Activated CD4-positive, alpha-beta T cell treated with anti-CD3 and anti-CD28 coated beads, Interleukin-10, Interleukin-2, amounts not matched to agents 100 ng/mL and 50 ng/mL, durations not matched to agents 16 hours and 8 hours (primary cell): ENCODE results near the gene NPHS1.
A peak's percentile ranks its signal among the peaks of the same experiment; 100 is the strongest.
"Not testable (repeated sequence)": the region's sequence is repeated elsewhere in the genome, so short reads cannot be mapped to it uniquely, and the experiment has no call there.

Experiments used
- DNase-seq: peaks from one replicate; pipeline ENCODE4 v3.0.0-alpha.2; 2020

NPHS1 gene

GRCh38 chr19:35852029-35852780 is at the start of gene NPHS1:
TSS of gene NPHS1 (minus strand) at chr19:35852504. CDS start at chr19:35851837, 667 bp downstream.
- no peak for DNase-seq

GRCh38 chr19:35901055-35901644 is 48.8 kb upstream of the NPHS1 start:
- DNase-seq = no peak

GRCh38 chr19:35899547-35900214 is 47.4 kb upstream of the NPHS1 start:
- peak; percentile 91 for DNase-seq

- DNase-seq = no peak
Observed at GRCh38 chr19:35898499-35898809, 46.1 kb upstream of the NPHS1 start.

- no peak for DNase-seq
Observed at GRCh38 chr19:35897706-35898451, 45.6 kb upstream of the NPHS1 start.

- DNase-seq = no peak
Observed at GRCh38 chr19:35896643-35897040, 44.3 kb upstream of the NPHS1 start.

GRCh38 chr19:35895911-35896642 is 43.8 kb upstream of the NPHS1 start:
- no peak for DNase-seq

- no peak for DNase-seq
Observed at GRCh38 chr19:35894342-35894741, 42.0 kb upstream of the NPHS1 start.

- not testable (repeated sequence) for DNase-seq
Observed at GRCh38 chr19:35891819-35892218, 39.5 kb upstream of the NPHS1 start.

- DNase-seq = no peak
Observed at GRCh38 chr19:35890113-35890650, 37.9 kb upstream of the NPHS1 start.

- no peak for DNase-seq
Observed at GRCh38 chr19:35889370-35890112, 37.2 kb upstream of the NPHS1 start.

GRCh38 chr19:35888398-35888797 is 36.1 kb upstream of the NPHS1 start:
- no peak for DNase-seq

- no peak for DNase-seq
Observed at GRCh38 chr19:35887197-35887596, 34.9 kb upstream of the NPHS1 start.

GRCh38 chr19:35885904-35886303 is 33.6 kb upstream of the NPHS1 start:
- no peak for DNase-seq

- DNase-seq = no peak
Observed at GRCh38 chr19:35885225-35885738, 33.0 kb upstream of the NPHS1 start.

GRCh38 chr19:35883882-35884281 is 31.6 kb upstream of the NPHS1 start:
- no peak for DNase-seq

GRCh38 chr19:35882114-35882832 is 30.0 kb upstream of the NPHS1 start:
- peak; percentile 65 for DNase-seq

GRCh38 chr19:35879770-35880317 is 27.5 kb upstream of the NPHS1 start:
- peak; percentile 84 for DNase-seq

- DNase-seq = no peak
Observed at GRCh38 chr19:35879068-35879467, 26.8 kb upstream of the NPHS1 start.

GRCh38 chr19:35874392-35874930 is 22.2 kb upstream of the NPHS1 start:
- DNase-seq = no peak
